ENCODE measurements around the gene CRLF2.
"Not testable (repeated sequence)": the region's sequence is repeated elsewhere in the genome, so short reads cannot be mapped to it uniquely, and the experiment has no call there.

Gene CRLF2

GRCh38 chrX:1165535-1166196 lies 46.8 kb downstream of the CRLF2 start:
- no peak for DNase-seq

- DNase-seq: no peak
These were observed 47.8 kb downstream of the CRLF2 start for GRCh38 chrX:1164322-1165288.

GRCh38 chrX:1163231-1163630 lies 49.2 kb downstream of the CRLF2 start:
- DNase-seq: no peak

GRCh38 chrX:1162119-1162916 lies 50.1 kb downstream of the CRLF2 start:
- DNase-seq: no peak

- no peak for DNase-seq
These were observed 52.9 kb downstream of the CRLF2 start for GRCh38 chrX:1159548-1159947.

GRCh38 chrX:1156681-1157455 lies 55.6 kb downstream of the CRLF2 start:
- not testable (repeated sequence) for DNase-seq

- no peak for DNase-seq
These were observed 58.5 kb downstream of the CRLF2 start for GRCh38 chrX:1153940-1154339.

GRCh38 chrX:1152090-1152489 lies 60.4 kb downstream of the CRLF2 start:
- no peak for DNase-seq

- no peak for DNase-seq
These were observed 60.9 kb downstream of the CRLF2 start for GRCh38 chrX:1151378-1152077.

GRCh38 chrX:1150569-1151347 lies 61.7 kb downstream of the CRLF2 start:
- DNase-seq: no peak

GRCh38 chrX:1147611-1148515 lies 64.6 kb downstream of the CRLF2 start:
- DNase-seq: no peak

- DNase-seq: no peak
These were observed 68.2 kb downstream of the CRLF2 start for GRCh38 chrX:1144293-1144692.
